Endothelial cell of umbilical vein (primary cell): ENCODE measurements around the gene SPINK9. TPM values are rescaled to one million over a fixed set of nuclear protein-coding genes. Genes with fewer than 3 reads are reported as not detected.

ENCODE experiments used
- BruUV-seq: library from RNA; stranded (reverse); fragments of 400-500 nt; replicated peaks from 2 replicates; lab custom pipeline; 2021; lab: Mats Ljungman, UMichigan
- CTCF ChIA-PET: fragments of 300-600, 350-600 bp; sonication (Branson Sonifier 250); formaldehyde crosslinking; loops from one replicate; lab custom pipeline; 2021; ENCODE audit warnings: antibody characterized with exemption, inconsistent platforms; lab: Charles Lee
- POLR2A ChIA-PET: fragments of 300-600, 350-600 bp; sonication (Branson Sonifier 250); formaldehyde crosslinking; loops from one replicate; lab custom pipeline; 2021; ENCODE audit warnings: antibody characterized with exemption, inconsistent platforms; lab: Charles Lee
- DNase-seq: peaks from one replicate; pipeline ENCODE4 v3.0.0-alpha.2; 2011; ENCODE audit warnings: low read depth, low spot score
- FAIRE-seq: peaks from 2 replicates; lab custom pipeline; 2011; peaks lifted over from hg19 to GRCh38; lab: Jason Lieb, UNC
- H2AFZ ChIP-seq: 2 replicates; pipeline ENCODE4 v1.6.0; 2012; ENCODE audit warnings: low read depth, low read length, control low read depth, inconsistent platforms
- H3K27ac ChIP-seq: 2 replicates; pipeline ENCODE4 v1.5.1; 2011; ENCODE audit warnings: low read depth, mild to moderate bottlenecking, control low read depth, low read length, moderate library complexity; ENCODE audit not compliant: insufficient read depth
- H3K27me3 ChIP-seq, 2 experiments: 2 replicates each; pipeline versions ENCODE4 v1.6.0 to v1.6.1; 2011; ENCODE audit warnings: low read length in 2 of 2, mixed read lengths in 1 of 2; ENCODE audit not compliant: control insufficient read depth in 2 of 2, insufficient read depth in 2 of 2
- H3K36me3 ChIP-seq, 2 experiments: 2 replicates in 1 of 2; 3 replicates in 1 of 2; pipeline ENCODE4 v1.5.1; 2011; ENCODE audit warnings: low read length in 2 of 2, mild to moderate bottlenecking in 1 of 2, moderate library complexity in 1 of 2; ENCODE audit not compliant: control insufficient read depth in 2 of 2, insufficient read depth in 2 of 2; ENCODE audit errors: extremely low read depth in 1 of 2
- H3K4me1 ChIP-seq: 3 replicates; pipeline ENCODE4 v1.5.1; 2011; ENCODE audit warnings: mild to moderate bottlenecking, low read length; ENCODE audit not compliant: control insufficient read depth, insufficient read depth; ENCODE audit errors: extremely low read depth
- H3K4me2 ChIP-seq: 2 replicates; pipeline ENCODE4 v1.6.1; 2011; ENCODE audit warnings: low read length, control low read depth, mixed read lengths; ENCODE audit not compliant: insufficient read depth
- H3K4me3 ChIP-seq, 3 experiments: fragments of 200-600 bp in 1 of 3; sonication (generic), shearing (Covaris generic) in 1 of 3; replicated peaks in 1 of 3; 2 replicates each; pipeline ENCODE4 v1.5.1; 2011 to 2016; ENCODE audit warnings: control low read depth in 3 of 3, low read length in 3 of 3, mild to moderate bottlenecking in 2 of 3, inconsistent platforms in 1 of 3, low read depth in 1 of 3, moderate library complexity in 1 of 3; ENCODE audit not compliant: insufficient read depth in 1 of 3
- H3K79me2 ChIP-seq: 2 replicates; pipeline ENCODE4 v1.6.0; 2012; ENCODE audit warnings: low read length, inconsistent platforms; ENCODE audit not compliant: control insufficient read depth, insufficient read depth
- H3K9ac ChIP-seq: replicated peaks from 2 replicates; pipeline ENCODE3; 2011; ENCODE audit warnings: low read length, control low read depth; ENCODE audit not compliant: insufficient read depth; ENCODE audit errors: extremely low read depth
- H3K9me1 ChIP-seq: replicated peaks from 3 replicates; pipeline ENCODE4 v1.6.0; 2011; ENCODE audit warnings: mild to moderate bottlenecking, low read length; ENCODE audit not compliant: control insufficient read depth, insufficient read depth; ENCODE audit errors: extremely low read depth
- H3K9me3 ChIP-seq: replicated peaks from 2 replicates; pipeline ENCODE4 v1.5.1; 2012; ENCODE audit warnings: low read length, inconsistent platforms; ENCODE audit not compliant: control insufficient read depth, insufficient read depth
- H4K20me1 ChIP-seq: replicated peaks from 2 replicates; pipeline ENCODE3; 2011; ENCODE audit warnings: mild to moderate bottlenecking, low read length; ENCODE audit not compliant: control insufficient read depth, insufficient read depth; ENCODE audit errors: extremely low read depth
- EZH2 ChIP-seq: IDR thresholded peaks from 2 replicates; pipeline ENCODE4 v1.6.1; 2012; ENCODE audit warnings: borderline replicate concordance, low read depth, mild to moderate bottlenecking, moderate library complexity, low read length, inconsistent platforms; ENCODE audit not compliant: severe bottlenecking
- FOS ChIP-seq: IDR thresholded peaks from 2 replicates; pipeline ENCODE4 v1.6.1; 2011; ENCODE audit warnings: mild to moderate bottlenecking, low read length, moderate library complexity, borderline replicate concordance; ENCODE audit not compliant: insufficient read depth
- GATA2 ChIP-seq: IDR thresholded peaks from 2 replicates; pipeline ENCODE4 v1.7.0; 2011; ENCODE audit warnings: low read depth, mild to moderate bottlenecking, moderate library complexity, mixed read lengths, low read length; ENCODE audit not compliant: insufficient read length, insufficient read depth
- JUN ChIP-seq: IDR thresholded peaks from 2 replicates; pipeline ENCODE4 v1.6.1; 2011; ENCODE audit warnings: borderline replicate concordance, low read depth; ENCODE audit not compliant: insufficient read length, insufficient read depth
- MYC ChIP-seq: IDR thresholded peaks from one replicate; pipeline ENCODE4 v1.6.1; 2011; ENCODE audit warnings: mild to moderate bottlenecking, low read depth, low read length
- POLR2A ChIP-seq: IDR thresholded peaks from 2 replicates; pipeline ENCODE4 v1.6.1; 2012; ENCODE audit warnings: low read depth, mild to moderate bottlenecking, control low read depth, low read length
- POLR2AphosphoS5 ChIP-seq: IDR thresholded peaks from 2 replicates; pipeline ENCODE4 v1.6.1; 2012; ENCODE audit warnings: low read depth, mild to moderate bottlenecking, control low read depth, low read length, moderate library complexity; ENCODE audit not compliant: insufficient read depth
- dilution Hi-C: fragments of 300-500 bp; cut with MboI; formaldehyde crosslinking; loops from one replicate; pipeline ENCODE4 v1.15.0; 2019; ENCODE audit warnings: low sequenced_read_pairs; ENCODE audit not compliant: extremely low pct_ligation_motif_present
- intact Hi-C: fragments of 100-400 bp; cut with micrococcal nuclease; formaldehyde crosslinking; loops from one replicate; pipeline ENCODE4 v1.10.0; 2022
- polyA plus RNA-seq, 4 experiments: library from polyadenylated mRNA; depleted of rRNA in 3 of 4; stranded (reverse) in 3 of 4; unstranded in 1 of 4; fragments of >200 nt; gene quantifications; 2 replicates each; pipeline versions ENCODE4 v1.2.1 to v1.2.3, GENCODE V29; 2011 to 2012; ENCODE audit warnings: missing spikeins in 1 of 4
- total RNA-seq: library from RNA; stranded (reverse); gene quantifications from 2 replicates; pipeline ENCODE4 v1.2.3, GENCODE V29; 2021
- TF ChIP-seq, protein P1 (sequence below): IDR thresholded peaks from 2 replicates; pipeline ENCODE4 v1.6.1; 2011; ENCODE audit not compliant: insufficient read depth, insufficient read length
- TF ChIP-seq, protein P2 (sequence below), 2 donors: IDR thresholded peaks; 1 replicate in 1 of 2; 2 replicates in 1 of 2; pipeline ENCODE4 v1.5.1; 2011; ENCODE audit warnings: low read length in 2 of 2, mild to moderate bottlenecking in 2 of 2, moderate library complexity in 2 of 2, control low read depth in 1 of 2, inconsistent platforms in 1 of 2, low read depth in 1 of 2; ENCODE audit not compliant: insufficient read depth in 1 of 2; ENCODE audit errors: extremely low read depth in 1 of 2

Gene SPINK9
- total and polyA plus RNA-seq, 2 donors (not counting 3 experiments of a cell fraction or from before 2014, with no cell fraction given): not detected

GRCh38 chr5:148376198-148376597, 40.8 kb downstream of the SPINK9 start:
- Histone ChIP-seq H3K27me3 (no peaks in the 10 kb centered on the region), H3K27ac (no peak overlapping the region), H4K20me1 (no peaks in the 10 kb centered on the region), H3K9ac (no peak overlapping the region), H3K79me2 (no peaks in the 10 kb centered on the region), H3K4me2 (no peak overlapping the region), H2AFZ (no peak overlapping the region), H3K36me3 (no peaks in the 10 kb centered on the region), H3K4me3 (no peak overlapping the region), H3K9me3 (no peaks in the 10 kb centered on the region), H3K4me1 (peaks cover 19% of the 10 kb centered on the region), H3K9me1 (no peaks in the 10 kb centered on the region)
- peak; percentile 39 for DNase-seq
- ChIA-PET CTCF (interaction anchor here (0.9 to 2.3 kb wide), 3 partner anchors 22 to 355 kb away, joined by 3 to 13 read pairs (median 3); no protein-coding TSS in a partner anchor), POLR2A (no interaction called here)
- TF ChIP-seq, protein P1, sequence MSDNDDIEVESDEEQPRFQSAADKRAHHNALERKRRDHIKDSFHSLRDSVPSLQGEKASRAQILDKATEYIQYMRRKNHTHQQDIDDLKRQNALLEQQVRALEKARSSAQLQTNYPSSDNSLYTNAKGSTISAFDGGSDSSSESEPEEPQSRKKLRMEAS: no peak
- TF ChIP-seq, protein P2, sequence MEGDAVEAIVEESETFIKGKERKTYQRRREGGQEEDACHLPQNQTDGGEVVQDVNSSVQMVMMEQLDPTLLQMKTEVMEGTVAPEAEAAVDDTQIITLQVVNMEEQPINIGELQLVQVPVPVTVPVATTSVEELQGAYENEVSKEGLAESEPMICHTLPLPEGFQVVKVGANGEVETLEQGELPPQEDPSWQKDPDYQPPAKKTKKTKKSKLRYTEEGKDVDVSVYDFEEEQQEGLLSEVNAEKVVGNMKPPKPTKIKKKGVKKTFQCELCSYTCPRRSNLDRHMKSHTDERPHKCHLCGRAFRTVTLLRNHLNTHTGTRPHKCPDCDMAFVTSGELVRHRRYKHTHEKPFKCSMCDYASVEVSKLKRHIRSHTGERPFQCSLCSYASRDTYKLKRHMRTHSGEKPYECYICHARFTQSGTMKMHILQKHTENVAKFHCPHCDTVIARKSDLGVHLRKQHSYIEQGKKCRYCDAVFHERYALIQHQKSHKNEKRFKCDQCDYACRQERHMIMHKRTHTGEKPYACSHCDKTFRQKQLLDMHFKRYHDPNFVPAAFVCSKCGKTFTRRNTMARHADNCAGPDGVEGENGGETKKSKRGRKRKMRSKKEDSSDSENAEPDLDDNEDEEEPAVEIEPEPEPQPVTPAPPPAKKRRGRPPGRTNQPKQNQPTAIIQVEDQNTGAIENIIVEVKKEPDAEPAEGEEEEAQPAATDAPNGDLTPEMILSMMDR (IDR thresholded peaks at IDR 0.05; ENCODE audit: extremely low read depth in 1 of 2, insufficient read depth in 1 of 2, low read depth in 1 of 2, low read length in 2 of 2): no peak
- TF ChIP-seq GATA2: no peak
- no peak for TF ChIP-seq POLR2A
- TF ChIP-seq MYC: no peak
- no peak for TF ChIP-seq POLR2AphosphoS5
- no peak for TF ChIP-seq JUN
- TF ChIP-seq EZH2: no peak
- no peak for TF ChIP-seq FOS
- intact Hi-C loops (loop anchor here (10.0 kb wide), 1 partner anchor 521 kb away; no protein-coding TSS in a partner anchor), dilution Hi-C loops (no loop called here)
- no peak for FAIRE-seq
- no TSS peak for BruUV-seq
